Loucy (cell line): Measurements from ENCODE around the gene APOL4.

ENCODE experiments used
- H2AFZ ChIP-seq: fragments of 200-600 bp; sonication (generic); 2 replicates; pipeline ENCODE4 v1.6.0; 2016; ENCODE audit warnings: antibody characterized with exemption, mild to moderate bottlenecking, low read length, moderate library complexity
- H3F3A ChIP-seq: fragments of 200-600 bp; 2 replicates; pipeline ENCODE4 v1.6.0; 2016; ENCODE audit warnings: antibody characterized with exemption, low read depth, mild to moderate bottlenecking
- H3K27me3 ChIP-seq: fragments of 200-600 bp; sonication (generic); 2 replicates; pipeline ENCODE4 v1.6.1; 2014; ENCODE audit warnings: low read length, mild to moderate bottlenecking; ENCODE audit not compliant: insufficient read depth, poor library complexity, severe bottlenecking
- H3K36me3 ChIP-seq: fragments of 200-600 bp; sonication (generic); 2 replicates; pipeline ENCODE4 v1.6.1; 2016; ENCODE audit warnings: low read length; ENCODE audit not compliant: insufficient read depth
- H3K4me1 ChIP-seq: fragments of 200-600 bp; sonication (generic); 2 replicates; pipeline ENCODE4 v1.5.1; 2014; ENCODE audit warnings: low read length, mild to moderate bottlenecking; ENCODE audit not compliant: insufficient read depth, poor library complexity, severe bottlenecking
- H3K4me2 ChIP-seq: fragments of 200-600 bp; sonication (generic); 2 replicates; pipeline ENCODE4 v1.6.0; 2014; ENCODE audit warnings: antibody characterized with exemption, low read length, low read depth, mild to moderate bottlenecking; ENCODE audit not compliant: poor library complexity, severe bottlenecking
- H3K4me3 ChIP-seq: fragments of 200-600 bp; sonication (generic); 2 replicates; pipeline ENCODE4 v1.5.1; 2014; ENCODE audit warnings: low read length, mild to moderate bottlenecking, mixed read lengths; ENCODE audit not compliant: poor library complexity, severe bottlenecking
- H3K79me2 ChIP-seq: fragments of 200-600 bp; sonication (generic); 2 replicates; pipeline ENCODE4 v1.6.1; 2014; ENCODE audit warnings: low read length; ENCODE audit not compliant: insufficient read depth
- H3K9ac ChIP-seq: fragments of 200-600 bp; sonication (generic); 2 replicates; pipeline ENCODE4 v1.6.0; 2014; ENCODE audit warnings: mild to moderate bottlenecking, low read depth, low read length, moderate library complexity; ENCODE audit not compliant: poor library complexity, severe bottlenecking
- H3K9me2 ChIP-seq: fragments of 200-600 bp; sonication (generic); replicated peaks from 2 replicates; pipeline ENCODE4 v1.6.1; 2016; ENCODE audit warnings: low read depth, low read length, mixed read lengths
- H3K9me3 ChIP-seq: fragments of 200-600 bp; sonication (generic); 2 replicates; pipeline ENCODE4 v1.6.1; 2014; ENCODE audit warnings: mild to moderate bottlenecking, antibody characterized with exemption, low read length, low read depth; ENCODE audit not compliant: insufficient read depth
- H4K20me1 ChIP-seq: fragments of 200-600 bp; sonication (generic); 2 replicates; pipeline ENCODE4 v1.6.0; 2014; ENCODE audit warnings: antibody characterized with exemption, low read length, mild to moderate bottlenecking; ENCODE audit not compliant: insufficient read depth, poor library complexity, severe bottlenecking
- CTCF ChIP-seq: fragments of 200-600 bp; sonication (generic); conservative IDR thresholded peaks from 2 replicates; pipeline ENCODE4 v1.5.1; 2014; ENCODE audit warnings: mild to moderate bottlenecking, antibody characterized with exemption, low read length
- EZH2phosphoT487 ChIP-seq: fragments of 200-600 bp; IDR thresholded peaks from 2 replicates; pipeline ENCODE4 v1.6.1; 2018; ENCODE audit warnings: antibody characterized with exemption, mild to moderate bottlenecking, moderate library complexity, borderline replicate concordance

The APOL4 gene

GRCh38 chr22:36182857-36183256 is 18.8 kb downstream of the APOL4 start:
- no peaks in the 10 kb centered on the region for H3K4me1 ChIP-seq
- no peaks in the 10 kb centered on the region for H3K9me2 ChIP-seq
- no peak for TF ChIP-seq EZH2phosphoT487
- no peak for TF ChIP-seq CTCF
- no peaks in the 10 kb centered on the region for H3K27me3 ChIP-seq
- H3F3A ChIP-seq = no peaks in the 10 kb centered on the region
- H2AFZ ChIP-seq = no peak overlapping the region
- no peaks in the 10 kb centered on the region for H3K9me3 ChIP-seq
- H3K79me2 ChIP-seq = no peaks in the 10 kb centered on the region
- no peaks in the 10 kb centered on the region for H3K36me3 ChIP-seq
- no peak overlapping the region for H3K4me3 ChIP-seq
- no peaks in the 10 kb centered on the region for H4K20me1 ChIP-seq
- no peak overlapping the region for H3K4me2 ChIP-seq
- H3K9ac ChIP-seq = no peak overlapping the region

- Histone ChIP-seq H3K27me3 (no peaks in the 10 kb centered on the region), H3K79me2 (no peaks in the 10 kb centered on the region), H3K4me2 (no peak overlapping the region), H2AFZ (no peak overlapping the region), H3F3A (no peaks in the 10 kb centered on the region), H3K4me3 (no peak overlapping the region), H3K4me1 (no peaks in the 10 kb centered on the region), H3K9me2 (no peaks in the 10 kb centered on the region), H3K9me3 (no peaks in the 10 kb centered on the region), H3K9ac (no peak overlapping the region), H4K20me1 (no peaks in the 10 kb centered on the region), H3K36me3 (no peaks in the 10 kb centered on the region)
- no peak for TF ChIP-seq EZH2phosphoT487
- no peak for TF ChIP-seq CTCF
Measured at GRCh38 chr22:36182056-36182455, 19.6 kb downstream of the APOL4 start.

GRCh38 chr22:36180928-36181327 is 20.7 kb downstream of the APOL4 start:
- no peaks in the 10 kb centered on the region for H4K20me1 ChIP-seq
- no peak overlapping the region for H3K4me3 ChIP-seq
- TF ChIP-seq EZH2phosphoT487 = no peak
- TF ChIP-seq CTCF = no peak
- no peak overlapping the region for H2AFZ ChIP-seq
- H3K4me1 ChIP-seq = no peaks in the 10 kb centered on the region
- no peaks in the 10 kb centered on the region for H3K9me2 ChIP-seq
- H3K36me3 ChIP-seq = no peaks in the 10 kb centered on the region
- no peaks in the 10 kb centered on the region for H3F3A ChIP-seq
- H3K79me2 ChIP-seq = no peaks in the 10 kb centered on the region
- no peak overlapping the region for H3K4me2 ChIP-seq
- H3K9me3 ChIP-seq = no peaks in the 10 kb centered on the region
- H3K27me3 ChIP-seq = no peaks in the 10 kb centered on the region
- no peak overlapping the region for H3K9ac ChIP-seq
